Measurements from ENCODE around the gene PDZD2.

DNA sequence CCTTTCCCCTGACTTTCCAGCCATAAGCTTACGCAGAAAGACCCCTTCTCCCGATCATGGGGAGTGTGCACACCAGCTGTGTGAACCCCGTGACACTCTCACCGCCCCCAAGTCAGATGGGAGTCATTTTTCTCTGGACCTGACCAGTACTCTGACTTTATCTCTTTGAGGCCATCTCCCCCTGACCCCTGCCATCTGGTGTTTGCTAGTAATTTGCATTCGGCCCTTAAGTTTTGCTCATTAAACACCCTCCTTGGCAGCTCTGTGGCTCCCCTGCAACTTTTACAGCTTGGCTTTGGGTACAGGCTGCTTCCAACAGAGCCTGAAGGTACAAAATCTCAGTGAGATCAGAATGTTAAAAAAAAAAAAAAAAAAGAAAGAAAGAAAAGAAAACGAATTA, 43.9 kb downstream of the PDZD2 start:
- TF ChIP-seq, protein P1, sequence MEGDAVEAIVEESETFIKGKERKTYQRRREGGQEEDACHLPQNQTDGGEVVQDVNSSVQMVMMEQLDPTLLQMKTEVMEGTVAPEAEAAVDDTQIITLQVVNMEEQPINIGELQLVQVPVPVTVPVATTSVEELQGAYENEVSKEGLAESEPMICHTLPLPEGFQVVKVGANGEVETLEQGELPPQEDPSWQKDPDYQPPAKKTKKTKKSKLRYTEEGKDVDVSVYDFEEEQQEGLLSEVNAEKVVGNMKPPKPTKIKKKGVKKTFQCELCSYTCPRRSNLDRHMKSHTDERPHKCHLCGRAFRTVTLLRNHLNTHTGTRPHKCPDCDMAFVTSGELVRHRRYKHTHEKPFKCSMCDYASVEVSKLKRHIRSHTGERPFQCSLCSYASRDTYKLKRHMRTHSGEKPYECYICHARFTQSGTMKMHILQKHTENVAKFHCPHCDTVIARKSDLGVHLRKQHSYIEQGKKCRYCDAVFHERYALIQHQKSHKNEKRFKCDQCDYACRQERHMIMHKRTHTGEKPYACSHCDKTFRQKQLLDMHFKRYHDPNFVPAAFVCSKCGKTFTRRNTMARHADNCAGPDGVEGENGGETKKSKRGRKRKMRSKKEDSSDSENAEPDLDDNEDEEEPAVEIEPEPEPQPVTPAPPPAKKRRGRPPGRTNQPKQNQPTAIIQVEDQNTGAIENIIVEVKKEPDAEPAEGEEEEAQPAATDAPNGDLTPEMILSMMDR (IDR thresholded peaks at IDR 0.05 in 2 of 3, conservative IDR thresholded peaks at IDR 0.05 in 1 of 3; ENCODE audit: borderline replicate concordance in 1 of 3, insufficient read depth in 1 of 3, low read depth in 2 of 3, low read length in 2 of 3) = no peak
- TF ChIP-seq, protein P2, sequence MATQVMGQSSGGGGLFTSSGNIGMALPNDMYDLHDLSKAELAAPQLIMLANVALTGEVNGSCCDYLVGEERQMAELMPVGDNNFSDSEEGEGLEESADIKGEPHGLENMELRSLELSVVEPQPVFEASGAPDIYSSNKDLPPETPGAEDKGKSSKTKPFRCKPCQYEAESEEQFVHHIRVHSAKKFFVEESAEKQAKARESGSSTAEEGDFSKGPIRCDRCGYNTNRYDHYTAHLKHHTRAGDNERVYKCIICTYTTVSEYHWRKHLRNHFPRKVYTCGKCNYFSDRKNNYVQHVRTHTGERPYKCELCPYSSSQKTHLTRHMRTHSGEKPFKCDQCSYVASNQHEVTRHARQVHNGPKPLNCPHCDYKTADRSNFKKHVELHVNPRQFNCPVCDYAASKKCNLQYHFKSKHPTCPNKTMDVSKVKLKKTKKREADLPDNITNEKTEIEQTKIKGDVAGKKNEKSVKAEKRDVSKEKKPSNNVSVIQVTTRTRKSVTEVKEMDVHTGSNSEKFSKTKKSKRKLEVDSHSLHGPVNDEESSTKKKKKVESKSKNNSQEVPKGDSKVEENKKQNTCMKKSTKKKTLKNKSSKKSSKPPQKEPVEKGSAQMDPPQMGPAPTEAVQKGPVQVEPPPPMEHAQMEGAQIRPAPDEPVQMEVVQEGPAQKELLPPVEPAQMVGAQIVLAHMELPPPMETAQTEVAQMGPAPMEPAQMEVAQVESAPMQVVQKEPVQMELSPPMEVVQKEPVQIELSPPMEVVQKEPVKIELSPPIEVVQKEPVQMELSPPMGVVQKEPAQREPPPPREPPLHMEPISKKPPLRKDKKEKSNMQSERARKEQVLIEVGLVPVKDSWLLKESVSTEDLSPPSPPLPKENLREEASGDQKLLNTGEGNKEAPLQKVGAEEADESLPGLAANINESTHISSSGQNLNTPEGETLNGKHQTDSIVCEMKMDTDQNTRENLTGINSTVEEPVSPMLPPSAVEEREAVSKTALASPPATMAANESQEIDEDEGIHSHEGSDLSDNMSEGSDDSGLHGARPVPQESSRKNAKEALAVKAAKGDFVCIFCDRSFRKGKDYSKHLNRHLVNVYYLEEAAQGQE (IDR thresholded peaks at IDR 0.05; ENCODE audit: low read depth) = no peak
